Left lung (tissue), 10 donors: ENCODE measurements around the gene TESK2. TPM values are rescaled to one million over a fixed set of nuclear protein-coding genes. Genes with fewer than 3 reads are reported as not detected.
A peak's percentile ranks its signal among the peaks of the same experiment; 100 is the strongest.

Experiments used
- ATAC-seq: fragments of 200-7000 bp; cut with Tn5 transposase; one replicate; pipeline ENCODE4 v1.9.1; 2020; ENCODE audit warnings: moderate library complexity
- DNase-seq, 4 donors: peaks; one replicate each; pipeline ENCODE4 v3.0.0-alpha.2; 2013 to 2020
- H3K27ac ChIP-seq, 2 donors: fragments of 200-600 bp; sonication (generic) in 1 of 2; one replicate each; pipeline versions ENCODE4 v1.5.0 to v1.8.0; 2020 to 2021
- H3K27me3 ChIP-seq, 2 donors: fragments of 200-600 bp; sonication (generic) in 1 of 2; one replicate each; pipeline versions ENCODE4 v1.5.0 to v1.8.0; 2020 to 2021
- H3K36me3 ChIP-seq, 2 donors: fragments of 200-600 bp; sonication (generic) in 1 of 2; one replicate each; pipeline versions ENCODE4 v1.5.0 to v1.8.0; 2020 to 2021
- H3K4me1 ChIP-seq, 2 donors: fragments of 200-600 bp; one replicate each; pipeline ENCODE4 v1.8.0; 2021
- H3K4me3 ChIP-seq, 2 donors: fragments of 200-600 bp; sonication (generic) in 1 of 2; one replicate each; pipeline versions ENCODE4 v1.5.0 to v1.8.0; 2020 to 2021; ENCODE audit warnings: mild to moderate bottlenecking in 1 of 2
- H3K9me3 ChIP-seq, 2 donors: fragments of 200-600 bp; sonication (generic) in 1 of 2; one replicate each; pipeline versions ENCODE4 v1.5.0 to v1.8.0; 2020 to 2021
- intact Hi-C, 2 donors: fragments of 100-400 bp; cut with DNase I; formaldehyde crosslinking; loops; one replicate each; pipeline versions ENCODE4 v1.11.2 to v1.14.2; 2022
- polyA plus RNA-seq, 6 donors: library from polyadenylated mRNA; unstranded; fragments of 120-200 nt; gene quantifications; one replicate each; pipeline ENCODE4 v1.2.1, GENCODE V29; 2013; ENCODE audit not compliant: insufficient read length in 6 of 6
- total RNA-seq, 2 donors: library from RNA; stranded (reverse); fragmentation: NEBNext Ultra II Directional; extraction: Animal tissue kit (Norgen Biotek cat#: 25700); gene quantifications; one replicate each; pipeline ENCODE4 v1.2.1, GENCODE V29; 2021
- TF ChIP-seq, protein P1 (sequence below), 2 donors: fragments of 200-600 bp; sonication (generic) in 1 of 2; IDR thresholded peaks; one replicate each; pipeline versions ENCODE4 v1.5.0 to v1.8.0; 2021; ENCODE audit warnings: antibody characterized with exemption in 2 of 2
- donor health status: DM: no; HTN: yes; CAD: no.
- donor health status: DM: no; HTN: no; CAD: no.

TESK2 gene
- total and polyA plus RNA-seq, 8 donors, result 4.3 to 12.5 (median 9.2) TPM

DNA sequence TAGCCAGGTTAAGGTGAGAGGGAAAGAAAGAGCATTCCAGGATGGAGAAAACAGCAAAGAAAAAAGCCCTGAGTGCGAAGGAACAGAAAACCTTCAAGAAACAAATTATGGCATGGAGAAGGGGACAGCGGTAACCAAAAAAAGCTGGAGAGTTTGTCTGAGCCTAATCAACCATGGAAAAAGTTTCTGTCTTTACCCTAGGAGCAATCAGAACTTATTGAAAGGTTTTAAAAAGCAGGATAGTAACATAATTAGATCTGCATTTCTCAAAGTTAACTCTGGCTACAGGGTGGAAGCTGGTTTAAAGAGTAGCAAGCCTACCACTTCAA lies 190.3 kb downstream of the TESK2 start:
- no peak for DNase-seq
- Histone ChIP-seq H3K4me3 (no peak overlapping the region), H3K9me3 (no peaks in the 10 kb centered on the region), H3K36me3 (no peaks in the 10 kb centered on the region), H3K4me1 (peaks cover 15 to 18% of the 10 kb centered on the region in 2 donors), H3K27ac (no peak overlapping the region), H3K27me3 (no peaks in the 10 kb centered on the region)
- TF ChIP-seq, protein P1, sequence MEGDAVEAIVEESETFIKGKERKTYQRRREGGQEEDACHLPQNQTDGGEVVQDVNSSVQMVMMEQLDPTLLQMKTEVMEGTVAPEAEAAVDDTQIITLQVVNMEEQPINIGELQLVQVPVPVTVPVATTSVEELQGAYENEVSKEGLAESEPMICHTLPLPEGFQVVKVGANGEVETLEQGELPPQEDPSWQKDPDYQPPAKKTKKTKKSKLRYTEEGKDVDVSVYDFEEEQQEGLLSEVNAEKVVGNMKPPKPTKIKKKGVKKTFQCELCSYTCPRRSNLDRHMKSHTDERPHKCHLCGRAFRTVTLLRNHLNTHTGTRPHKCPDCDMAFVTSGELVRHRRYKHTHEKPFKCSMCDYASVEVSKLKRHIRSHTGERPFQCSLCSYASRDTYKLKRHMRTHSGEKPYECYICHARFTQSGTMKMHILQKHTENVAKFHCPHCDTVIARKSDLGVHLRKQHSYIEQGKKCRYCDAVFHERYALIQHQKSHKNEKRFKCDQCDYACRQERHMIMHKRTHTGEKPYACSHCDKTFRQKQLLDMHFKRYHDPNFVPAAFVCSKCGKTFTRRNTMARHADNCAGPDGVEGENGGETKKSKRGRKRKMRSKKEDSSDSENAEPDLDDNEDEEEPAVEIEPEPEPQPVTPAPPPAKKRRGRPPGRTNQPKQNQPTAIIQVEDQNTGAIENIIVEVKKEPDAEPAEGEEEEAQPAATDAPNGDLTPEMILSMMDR (IDR thresholded peaks at IDR 0.05), result no peak
- intact Hi-C loops, result loop anchor here in 1 of 2 donors (5.0 kb wide), 2 partner anchors 192 to 288 kb away; partner anchors contain the start of genes HECTD3, TESK2 and UROD
- ATAC-seq, result no peak

DNA sequence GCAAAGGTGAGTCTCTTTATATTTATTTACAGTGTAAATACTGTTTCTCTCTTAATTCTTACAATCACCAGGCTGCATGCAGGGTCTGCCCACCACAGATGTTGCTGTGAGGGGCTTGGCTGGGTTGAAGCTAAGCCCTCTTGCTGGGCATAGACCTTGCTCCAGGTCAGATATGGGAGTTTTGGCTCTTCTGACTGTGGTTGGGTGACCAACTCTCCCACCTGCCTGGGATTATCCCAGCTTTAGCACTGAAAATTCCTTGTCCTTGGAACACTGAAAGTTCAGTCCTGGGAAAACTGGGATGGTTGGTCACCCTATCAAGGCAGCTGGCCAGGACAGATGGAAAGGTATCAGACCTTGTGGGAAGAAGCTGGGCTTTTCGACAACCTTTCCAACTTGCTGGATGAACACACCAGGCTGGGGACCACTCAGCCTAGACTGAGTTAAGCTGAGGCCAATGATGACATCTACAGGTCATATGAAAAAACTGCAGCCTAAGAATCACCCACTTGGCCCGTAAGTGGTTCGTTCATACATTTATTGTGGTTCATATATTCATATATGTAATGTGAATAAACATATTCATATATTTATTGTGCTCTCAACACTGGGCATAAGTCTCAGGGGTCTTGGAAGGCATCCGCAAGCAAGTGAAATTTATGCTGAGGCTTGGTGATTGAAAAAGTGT lies 190.8 kb downstream of the TESK2 start:
- Histone ChIP-seq H3K9me3 (no peaks in the 10 kb centered on the region), H3K4me3 (no peak overlapping the region), H3K27ac (no peak overlapping the region), H3K4me1 (peaks cover 15 to 18% of the 10 kb centered on the region in 2 donors), H3K36me3 (no peaks in the 10 kb centered on the region), H3K27me3 (no peaks in the 10 kb centered on the region)
- DNase-seq (peak in 2 of 4 donors; percentile 48 to 81), ATAC-seq (peak; percentile 7)
- intact Hi-C loops, result loop anchor here in 1 of 2 donors (5.0 kb wide), 2 partner anchors 192 to 288 kb away; partner anchors contain the start of genes HECTD3, TESK2 and UROD
- TF ChIP-seq, protein P1 (IDR thresholded peaks at IDR 0.05), result peak; percentile 68 to 75

DNA sequence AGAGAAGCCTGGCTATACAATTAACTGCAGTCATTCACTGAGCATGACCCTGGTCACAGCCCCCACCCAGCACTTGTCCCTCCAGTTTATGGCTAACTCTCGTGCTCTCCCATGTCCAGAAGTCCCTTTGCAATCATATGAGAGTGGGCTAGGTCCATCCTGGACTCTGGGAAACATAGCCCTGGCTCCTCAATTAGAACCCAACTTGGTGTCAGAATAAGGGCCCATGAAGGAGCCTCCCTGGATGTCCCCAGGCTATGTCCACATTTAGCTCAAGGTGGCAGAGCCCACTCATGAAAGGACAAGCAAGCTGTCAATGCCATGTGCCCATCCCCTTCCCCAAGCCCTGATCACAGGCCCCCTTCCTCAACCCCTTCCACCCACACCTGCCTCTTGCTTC lies 191.7 kb downstream of the TESK2 start:
- TF ChIP-seq, protein P1 (IDR thresholded peaks at IDR 0.05), result no peak
- no peak for ATAC-seq
- no peak overlapping the region for H3K27ac ChIP-seq
- H3K27me3 ChIP-seq, result no peaks in the 10 kb centered on the region
- DNase-seq, result no peak
- H3K9me3 ChIP-seq, result no peaks in the 10 kb centered on the region
- H3K4me1 ChIP-seq, result peaks cover 7 to 12% of the 10 kb centered on the region in 2 donors
- H3K4me3 ChIP-seq, result no peak overlapping the region
- no peaks in the 10 kb centered on the region for H3K36me3 ChIP-seq
- intact Hi-C loops, result no loop called here

DNA sequence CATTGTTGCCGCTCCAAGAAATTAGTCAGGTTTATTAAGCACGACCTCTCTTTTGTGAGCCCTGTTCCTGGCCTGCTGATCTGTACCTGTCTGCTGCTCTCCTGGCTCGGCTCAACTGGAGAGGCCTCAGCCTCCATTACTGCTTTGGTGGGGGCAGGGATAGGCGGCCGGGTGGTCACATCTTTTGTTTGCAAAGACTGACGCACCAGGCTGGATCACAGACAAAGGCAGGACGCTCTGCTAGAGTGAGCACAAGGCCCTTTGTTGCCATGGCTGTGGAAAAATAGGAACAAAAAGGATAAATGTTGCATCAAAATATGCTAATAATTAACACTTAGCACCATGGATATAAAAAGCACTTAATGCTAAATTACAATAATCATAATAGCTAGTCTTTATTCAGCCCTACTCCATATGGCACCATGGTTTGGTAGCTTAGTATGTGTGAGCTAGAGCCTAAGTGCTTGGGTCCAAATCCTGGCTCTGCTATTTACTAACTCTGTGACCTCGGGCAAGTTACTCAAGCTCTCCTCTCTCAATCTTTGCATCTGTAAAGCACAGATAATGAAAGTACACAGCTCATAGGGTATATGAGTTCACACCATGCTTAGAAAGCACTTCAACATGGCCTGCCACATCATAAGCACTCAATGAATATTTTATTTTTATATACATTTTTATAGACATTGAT lies 193.2 kb downstream of the TESK2 start:
- Histone ChIP-seq H3K27me3 (no peaks in the 10 kb centered on the region), H3K36me3 (no peaks in the 10 kb centered on the region), H3K4me3 (no peak overlapping the region), H3K9me3 (no peaks in the 10 kb centered on the region), H3K27ac (no peak overlapping the region), H3K4me1 (peaks cover 2 to 6% of the 10 kb centered on the region in 2 donors)
- ATAC-seq (no peak), DNase-seq (no peak)
- intact Hi-C loops, result no loop called here
- TF ChIP-seq, protein P1 (IDR thresholded peaks at IDR 0.05), result no peak

Other genes with a start within 250 kb of the TESK2 start
- gene HPDL, start 164.3 kb downstream of the TESK2 start, total RNA-seq, result 1 to 10 TPM in 1 of 2 donors, under 1 TPM in 1; 0.20 to 1.5 TPM
- gene HPDL, start 164.3 kb downstream of the TESK2 start, polyA plus RNA-seq, result 1 to 10 TPM; 1.3 to 2.3 (median 1.6) TPM
- 1 to 10 TPM; 6.6 to 9.2 TPM for gene TOE1, start 151.0 kb downstream of the TESK2 start, total RNA-seq
- gene TOE1, start 151.0 kb downstream of the TESK2 start, polyA plus RNA-seq, result 10 to 100 TPM; 10.6 to 14.3 (median 12.9) TPM
- 10 to 100 TPM; 15.4 to 20.2 TPM for gene MUTYH, start 150.7 kb downstream of the TESK2 start, total RNA-seq
- gene MUTYH, start 150.7 kb downstream of the TESK2 start, polyA plus RNA-seq, result 10 to 100 TPM; 25.9 to 33.6 (median 28.5) TPM
- gene CCDC163, start 8.9 kb upstream of the TESK2 start, total RNA-seq, result 1 to 10 TPM in 1 of 2 donors, under 1 TPM in 1; 0.50 to 2.0 TPM
- 1 to 10 TPM; 1.7 to 6.4 (median 4.0) TPM for gene CCDC163, start 8.9 kb upstream of the TESK2 start, polyA plus RNA-seq
- gene MMACHC, start 9.1 kb upstream of the TESK2 start, total RNA-seq, result 1 to 10 TPM; 5.8 to 5.9 TPM
- 10 to 100 TPM in 4 of 6 donors, 1 to 10 TPM in 2; 8.7 to 12.7 (median 11.5) TPM for gene MMACHC, start 9.1 kb upstream of the TESK2 start, polyA plus RNA-seq
- gene PRDX1, start 30.7 kb upstream of the TESK2 start, total RNA-seq, result 100 to 1,000 TPM; 427 to 579 TPM
- 100 to 1,000 TPM; 190 to 270 (median 229) TPM for gene PRDX1, start 30.7 kb upstream of the TESK2 start, polyA plus RNA-seq
- 100 to 1,000 TPM; 183 to 258 TPM for gene AKR1A1, start 59.7 kb upstream of the TESK2 start, total RNA-seq
- gene AKR1A1, start 59.7 kb upstream of the TESK2 start, polyA plus RNA-seq, result 100 to 1,000 TPM; 134 to 161 (median 144) TPM
- 10 to 100 TPM; 57.6 to 71.6 TPM for gene NASP, start 92.9 kb upstream of the TESK2 start, total RNA-seq
- 100 to 1,000 TPM; 309 to 407 (median 355) TPM for gene NASP, start 92.9 kb upstream of the TESK2 start, polyA plus RNA-seq
- 10 to 100 TPM in 1 of 2 donors, under 1 TPM in 1; 0.70 to 16.2 TPM for gene CCDC17, start 132.9 kb upstream of the TESK2 start, total RNA-seq
- gene CCDC17, start 132.9 kb upstream of the TESK2 start, polyA plus RNA-seq, result 1 to 10 TPM; 1.4 to 8.2 (median 6.1) TPM
- gene GPBP1L1, start 195.4 kb upstream of the TESK2 start, total RNA-seq, result 100 to 1,000 TPM in 1 of 2 donors, 10 to 100 TPM in 1; 94.9 to 113 TPM
- gene GPBP1L1, start 195.4 kb upstream of the TESK2 start, polyA plus RNA-seq, result 100 to 1,000 TPM; 104 to 132 (median 111) TPM
- gene TMEM69, start 197.0 kb upstream of the TESK2 start, total RNA-seq, result 10 to 100 TPM; 17.6 to 19.9 TPM
- 10 to 100 TPM; 40.5 to 57.0 (median 45.4) TPM for gene TMEM69, start 197.0 kb upstream of the TESK2 start, polyA plus RNA-seq